HG03457 (cell line): ENCODE results near the gene CARMIL1.

Experiments used
- ATAC-seq: cut with Tn5 transposase; IDR thresholded peaks from one replicate; pipeline ENCODE4 v1.9.1; 2021; ENCODE audit warnings: moderate number of reproducible peaks; ENCODE audit not compliant: unreplicated experiment

The CARMIL1 gene

DNA sequence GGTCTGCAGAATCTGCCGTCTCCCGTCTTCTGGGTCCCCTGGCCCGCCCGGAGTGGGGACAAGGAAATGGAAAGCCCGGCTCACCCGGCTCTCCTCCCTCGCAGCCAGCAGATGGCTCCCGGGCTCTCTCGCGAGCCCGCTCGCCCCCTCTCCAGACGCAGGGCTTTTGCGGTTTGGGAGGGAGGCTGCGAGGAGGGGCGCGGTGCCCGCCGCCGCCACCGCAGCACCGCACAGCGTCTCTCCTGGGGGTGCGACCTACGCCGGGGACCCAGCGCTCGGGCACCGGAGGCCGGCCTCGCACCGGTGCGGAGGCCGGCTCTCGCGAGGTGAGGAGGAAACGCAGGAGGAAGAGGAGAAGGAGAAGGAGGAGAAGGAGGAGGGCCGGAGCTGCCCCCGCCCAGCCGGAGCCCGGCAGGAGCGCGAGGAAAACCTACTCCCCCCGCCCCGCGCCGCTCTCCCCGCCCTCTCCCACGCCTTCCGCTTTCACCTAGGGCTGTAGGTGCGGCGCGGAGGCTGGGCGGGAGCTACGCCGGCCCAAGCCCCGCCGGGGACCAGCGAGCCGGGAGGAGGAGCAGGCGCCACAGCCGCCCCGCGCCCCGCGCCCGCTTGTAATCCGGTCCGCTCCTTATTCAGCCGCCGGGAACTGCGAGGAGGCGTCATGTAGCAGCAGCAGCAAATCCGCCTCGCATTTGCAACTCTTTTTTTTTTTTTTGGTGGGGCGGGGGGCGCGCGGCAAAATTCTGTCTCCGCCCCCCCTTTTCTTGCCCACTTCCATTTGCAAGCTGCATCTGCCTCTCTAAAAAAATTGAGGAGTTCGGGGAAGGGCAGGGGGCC lies at the start of gene CARMIL1:
Gene CARMIL1, plus strand, starts transcription at position 461 of the 834 bp plus-strand sequence. CDS start 422 bp downstream, outside the sequence.
- ATAC-seq: peak; percentile 48

DNA sequence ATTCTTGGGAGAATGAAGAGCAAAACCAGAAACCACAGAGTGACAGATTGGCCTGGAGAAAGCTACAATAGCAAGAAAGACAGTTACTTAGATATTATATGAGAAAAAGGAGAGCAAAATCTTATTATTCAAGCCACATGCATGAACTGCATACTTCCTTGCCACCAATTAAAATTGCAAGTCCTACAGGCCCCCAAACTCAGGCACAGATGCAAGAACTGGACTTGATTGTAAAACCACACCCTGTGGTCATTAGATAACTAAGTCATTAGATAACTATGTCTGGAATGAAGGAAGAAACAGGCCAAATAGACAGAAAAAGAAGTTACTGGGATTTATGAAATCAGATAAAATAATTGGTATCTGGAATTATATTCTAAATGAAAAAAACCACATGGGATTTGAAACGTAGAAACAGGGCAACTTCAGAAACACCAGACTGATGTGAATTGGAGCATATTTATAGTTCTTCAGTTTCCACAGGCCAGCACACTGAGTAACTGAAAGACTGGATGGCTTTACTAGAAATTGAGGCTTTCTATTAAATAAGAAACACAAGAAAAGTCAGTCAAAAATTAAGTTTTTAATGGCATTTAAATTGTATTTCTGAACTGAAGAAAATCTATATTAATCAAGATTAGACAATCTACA lies 49.4 kb upstream of the CARMIL1 start:
- no peak for ATAC-seq

DNA sequence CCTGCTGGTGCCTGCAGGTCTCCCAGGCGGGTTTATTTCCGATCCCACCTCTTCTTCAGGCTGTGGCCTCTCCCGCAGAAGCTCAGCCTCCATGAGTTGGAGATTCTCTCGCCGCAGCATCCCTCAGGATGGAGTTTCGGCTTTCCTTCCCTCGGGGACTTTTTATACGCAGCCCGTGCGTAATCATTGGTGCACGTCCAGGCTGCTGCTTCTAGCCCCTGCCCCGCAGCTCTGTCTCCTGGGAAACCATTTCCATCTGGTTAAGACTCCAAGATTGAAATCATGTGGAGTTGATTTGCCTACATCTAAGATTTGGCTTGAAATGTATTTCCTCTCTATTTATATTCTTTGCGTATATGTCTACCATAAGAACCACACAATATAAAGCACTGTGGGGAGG lies 46.7 kb upstream of the CARMIL1 start:
- ATAC-seq: no peak

GRCh38 chr6:25233226-25233625 lies 45.9 kb upstream of the CARMIL1 start:
- ATAC-seq: no peak

- ATAC-seq: no peak
Observed at GRCh38 chr6:25237579-25237978, 41.6 kb upstream of the CARMIL1 start.

GRCh38 chr6:25239059-25239458 lies 40.1 kb upstream of the CARMIL1 start:
- ATAC-seq: no peak

GRCh38 chr6:25239498-25239897 lies 39.7 kb upstream of the CARMIL1 start:
- ATAC-seq: no peak

GRCh38 chr6:25242567-25242966 lies 36.6 kb upstream of the CARMIL1 start:
- ATAC-seq: no peak

DNA sequence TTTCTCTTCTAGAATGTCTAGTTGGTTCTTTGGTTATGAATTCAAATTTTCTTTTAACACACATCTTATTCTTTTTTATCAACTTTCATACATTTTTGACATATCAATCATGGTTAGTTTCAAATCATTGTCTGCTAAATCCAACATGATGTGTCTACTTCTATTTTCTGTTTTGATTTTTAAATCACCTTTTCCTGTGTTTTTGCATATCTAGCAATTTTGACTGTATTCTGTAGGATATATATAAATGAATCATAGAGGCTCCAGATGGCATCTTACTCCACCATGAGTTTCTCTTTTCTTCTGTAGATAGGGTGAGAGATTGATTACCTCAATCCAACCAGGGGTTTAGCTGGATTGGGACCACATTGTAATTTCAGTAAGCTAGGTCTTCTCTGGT lies 34.3 kb upstream of the CARMIL1 start:
- no peak for ATAC-seq

DNA sequence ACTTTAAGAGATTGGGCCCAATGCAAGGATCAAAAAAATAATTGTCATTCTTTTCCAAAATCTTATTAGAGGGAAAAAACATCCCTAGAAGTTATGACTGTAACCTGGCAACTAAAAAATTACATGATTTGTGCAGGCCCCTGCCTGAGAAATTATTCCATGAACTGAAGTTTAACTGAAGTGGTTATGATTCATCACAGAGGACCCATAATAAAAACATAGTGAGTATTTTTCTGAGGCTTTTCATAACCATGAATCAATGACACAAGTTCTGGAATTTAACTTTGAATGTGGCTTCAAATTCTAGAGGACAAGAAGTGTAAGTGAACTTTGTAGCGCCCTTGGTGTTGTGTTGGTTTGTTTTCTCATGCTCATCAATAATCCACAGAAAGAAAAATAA lies 31.1 kb upstream of the CARMIL1 start:
- no peak for ATAC-seq

DNA sequence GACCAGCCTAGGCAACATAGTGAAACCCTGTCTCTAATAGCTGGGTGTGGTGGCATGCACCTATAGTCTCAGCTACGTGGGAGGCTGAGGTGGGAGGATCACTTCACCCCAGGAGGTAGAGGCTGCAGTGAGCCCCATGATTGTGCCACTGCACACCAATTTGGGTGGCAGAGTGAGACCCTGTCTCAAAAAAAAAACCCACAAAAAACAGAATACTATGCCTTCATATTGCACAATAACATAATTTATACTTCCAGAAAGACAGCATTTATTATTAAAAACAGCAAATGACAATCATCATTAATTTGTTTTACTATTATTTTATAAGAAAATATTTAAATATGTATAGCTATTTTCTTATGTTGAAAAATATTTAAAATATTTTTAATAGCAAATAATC lies 30.0 kb upstream of the CARMIL1 start:
- ATAC-seq: no peak

DNA sequence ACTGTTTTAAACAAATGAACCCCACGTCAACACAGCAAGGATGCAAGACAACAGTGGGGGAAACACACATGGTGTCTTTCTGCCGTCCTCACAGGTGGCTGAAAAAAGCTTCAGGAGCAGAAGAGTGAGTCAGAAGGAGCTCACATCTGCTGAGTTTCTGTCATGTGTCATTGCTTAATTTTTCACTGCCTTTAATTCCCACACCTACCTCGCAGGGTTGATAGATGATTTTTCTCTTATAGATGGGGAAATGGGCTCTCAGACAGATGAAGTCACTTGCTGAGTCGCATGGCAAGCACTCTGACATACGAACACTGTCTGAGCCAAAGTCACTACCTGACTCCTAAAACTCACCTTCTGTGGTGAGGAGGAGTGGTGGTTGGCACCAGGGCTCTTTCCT lies 28.3 kb upstream of the CARMIL1 start:
- no peak for ATAC-seq

DNA sequence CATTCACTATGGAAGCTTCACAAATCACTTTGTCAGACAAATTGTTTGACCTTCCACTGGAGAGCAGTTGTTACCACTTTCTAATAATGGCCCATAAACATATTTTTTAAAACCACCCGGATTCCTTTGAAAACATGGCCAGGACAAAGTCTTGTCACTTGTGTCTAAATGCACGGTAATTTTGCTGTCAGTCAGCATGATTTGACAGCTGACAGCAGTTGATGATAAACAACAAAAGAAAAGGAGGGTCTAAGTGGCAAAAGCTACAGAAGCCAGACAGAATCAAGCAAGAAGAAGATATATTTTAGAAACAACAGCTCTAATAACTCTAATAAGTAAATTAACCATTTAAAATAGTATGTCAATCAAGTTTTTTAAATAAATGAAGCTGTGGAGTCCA lies 27.7 kb upstream of the CARMIL1 start:
- ATAC-seq: no peak

GRCh38 chr6:25253351-25253750 lies 25.8 kb upstream of the CARMIL1 start:
- no peak for ATAC-seq

GRCh38 chr6:25254671-25255070 lies 24.5 kb upstream of the CARMIL1 start:
- no peak for ATAC-seq

DNA sequence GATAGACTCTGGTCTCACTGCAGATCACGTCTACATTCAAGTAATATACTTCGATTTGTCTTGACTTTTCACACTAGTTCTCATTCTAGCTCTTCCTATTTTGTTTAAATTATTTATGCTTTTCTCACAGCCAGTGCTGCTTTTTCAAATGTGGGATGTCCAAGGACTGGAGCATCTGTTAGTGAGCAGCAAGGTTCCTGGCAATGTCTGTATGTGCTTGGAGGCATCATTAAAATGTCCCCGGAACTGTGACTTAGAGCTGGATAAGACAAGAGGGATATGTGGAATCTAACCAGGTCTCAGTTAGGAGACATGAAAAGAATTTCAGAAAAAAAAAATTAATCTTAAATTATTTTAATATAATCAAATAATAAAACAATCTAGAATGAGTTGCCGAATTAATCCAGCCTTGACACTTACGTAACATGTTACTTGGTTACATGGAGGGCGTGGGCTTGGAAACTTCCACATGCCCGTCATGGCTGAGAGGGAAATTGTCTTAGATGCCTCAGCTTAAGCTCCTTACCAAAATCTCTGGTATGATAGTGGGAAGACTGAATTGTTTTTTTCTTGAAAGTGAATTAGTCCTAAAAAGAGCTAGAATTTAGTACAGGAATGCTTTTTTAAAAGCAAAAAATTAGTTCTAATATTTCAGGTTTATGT lies 21.4 kb upstream of the CARMIL1 start:
- no peak for ATAC-seq

GRCh38 chr6:25259756-25260155 lies 19.4 kb upstream of the CARMIL1 start:
- ATAC-seq: no peak

GRCh38 chr6:25263657-25264056 lies 15.5 kb upstream of the CARMIL1 start:
- no peak for ATAC-seq

- no peak for ATAC-seq
Observed at GRCh38 chr6:25266456-25267100, 12.6 kb upstream of the CARMIL1 start.

GRCh38 chr6:25267662-25268061 lies 11.5 kb upstream of the CARMIL1 start:
- no peak for ATAC-seq

GRCh38 chr6:25270559-25270958 lies 8.6 kb upstream of the CARMIL1 start:
- ATAC-seq: no peak
